ENCODE data around the gene ANXA8L1. TPM values are rescaled to one million over a fixed set of nuclear protein-coding genes. Genes with fewer than 3 reads are reported as not detected.
"Not testable (repeated sequence)": the region's sequence is repeated elsewhere in the genome, so short reads cannot be mapped to it uniquely, and the experiment has no call there.

The ANXA8L1 gene
- polyA plus RNA-seq, 1 donor from 2014 or later = not detected

GRCh38 chr10:46423550-46423949, 48.0 kb downstream of the ANXA8L1 start:
- H3K27ac ChIP-seq (ENCODE audit: low read length); H3K9ac ChIP-seq (ENCODE audit: low read length); H3K27me3 ChIP-seq (ENCODE audit: insufficient read depth, low read depth, low read length); H3K4me3 ChIP-seq (ENCODE audit: low read length); H4K20me1 ChIP-seq (ENCODE audit: insufficient read depth); H3K36me3 ChIP-seq (ENCODE audit: insufficient read depth, low read length); H2AFZ ChIP-seq (ENCODE audit: low read depth, low read length); H3K9me2 ChIP-seq (ENCODE audit: insufficient read depth, low read length); H3F3A ChIP-seq (ENCODE audit: insufficient read depth, low read length, poor library complexity, severe bottlenecking); H3K9me3 ChIP-seq (ENCODE audit: low read length); H3K4me2 ChIP-seq (ENCODE audit: low read length); H3K79me2 ChIP-seq (replicated peaks; ENCODE audit: insufficient read depth, low read length): not testable (repeated sequence)

GRCh38 chr10:46440942-46441341, 65.4 kb downstream of the ANXA8L1 start:
- not testable (repeated sequence) for H3K4me3 ChIP-seq (ENCODE audit: low read length); H3K9ac ChIP-seq (ENCODE audit: low read length); H3K9me2 ChIP-seq (ENCODE audit: insufficient read depth, low read length); H2AFZ ChIP-seq (ENCODE audit: low read depth, low read length); H3K4me2 ChIP-seq (ENCODE audit: low read length); H3K9me3 ChIP-seq (ENCODE audit: low read length); H3K79me2 ChIP-seq (replicated peaks; ENCODE audit: insufficient read depth, low read length); H3K27me3 ChIP-seq (ENCODE audit: insufficient read depth, low read depth, low read length); H3K27ac ChIP-seq (ENCODE audit: low read length); H4K20me1 ChIP-seq (ENCODE audit: insufficient read depth); H3F3A ChIP-seq (ENCODE audit: insufficient read depth, low read length, poor library complexity, severe bottlenecking); H3K36me3 ChIP-seq (ENCODE audit: insufficient read depth, low read length)

Other genes with a start within 250 kb of the ANXA8L1 start
- gene ANTXRL, start 88.8 kb upstream of the ANXA8L1 start, polyA plus RNA-seq = not detected in 2 replicates
- not detected in 2 replicates for gene NPY4R, start 90.2 kb downstream of the ANXA8L1 start, polyA plus RNA-seq
- gene GPRIN2, start 180.9 kb downstream of the ANXA8L1 start, polyA plus RNA-seq = 7.1 and 10.5 TPM in 2 replicates
- gene SYT15, start 203.4 kb downstream of the ANXA8L1 start, polyA plus RNA-seq = 0.16 TPM in 1 of 2 replicates, not detected in the other